T-helper 1 cell treated with Interleukin-12 subunit alpha and Interleukin-12 subunit beta and Interleukin-4 antibody, amounts not matched to agents 30 ng/mL and 1 ng/mL, for 36 hours (primary cell): ENCODE data around the gene ACTR2. TPM values are rescaled to one million over a fixed set of nuclear protein-coding genes. Genes with fewer than 3 reads are reported as not detected.
"Not testable (repeated sequence)": the region's sequence is repeated elsewhere in the genome, so short reads cannot be mapped to it uniquely, and the experiment has no call there.

Experiments
- intact Hi-C: fragments of 100-400 bp; cut with micrococcal nuclease; formaldehyde crosslinking; loops from one replicate; pipeline ENCODE4 v1.15.1; 2024
- total RNA-seq: library from RNA; stranded (reverse); gene quantifications from 2 replicates; pipeline ENCODE4 v1.2.3, GENCODE V29; 2022

Gene ACTR2
- total RNA-seq = 430 and 436 TPM in 2 replicates

DNA sequence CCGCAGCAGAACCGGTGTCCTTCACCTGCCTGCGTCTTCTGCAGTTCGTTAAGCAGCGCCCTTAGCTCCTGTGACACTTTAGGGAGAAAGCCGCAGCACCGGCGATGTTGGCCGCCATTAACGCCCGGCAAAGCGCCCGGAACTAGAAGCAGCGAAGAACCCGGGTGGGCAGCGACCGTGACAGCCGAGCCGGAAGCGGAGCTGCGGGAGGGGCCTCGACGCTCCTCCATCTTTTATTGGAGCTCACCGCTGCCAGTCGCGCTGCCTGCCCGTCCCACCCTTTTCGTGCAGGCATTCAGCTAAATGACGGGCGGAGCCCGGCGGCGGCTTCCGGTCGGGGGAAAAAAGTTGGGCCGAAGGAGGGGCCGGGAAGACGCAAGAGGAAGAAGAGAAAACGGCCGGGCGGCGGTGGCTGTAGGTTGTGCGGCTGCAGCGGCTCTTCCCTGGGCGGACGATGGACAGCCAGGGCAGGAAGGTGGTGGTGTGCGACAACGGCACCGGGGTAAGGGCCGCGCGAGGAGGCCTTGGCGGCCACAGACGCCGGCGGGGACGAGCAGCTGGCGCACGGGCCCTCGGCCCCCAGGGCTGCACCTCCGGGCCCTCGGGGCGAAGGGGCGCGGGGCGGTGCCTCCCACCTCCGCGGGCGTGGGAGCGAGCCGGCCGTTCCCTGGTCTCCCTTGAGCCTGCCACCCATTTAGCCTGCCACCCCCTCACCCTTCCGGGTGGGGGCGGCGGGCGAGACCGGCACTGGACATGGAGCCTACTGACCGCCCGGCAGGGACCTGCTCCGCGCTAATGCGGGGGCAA lies at the start of gene ACTR2:
Gene ACTR2 (plus strand): TSS at position 376 of the 807 bp plus-strand sequence. CDS start 79 bp downstream, at position 455.
- intact Hi-C loops = loop anchor here (1.0 to 5.0 kb wide), 17 partner anchors 41 to 1639 kb away; partner anchors contain the start of genes AFTPH, CEP68, MDH1 and PELI1

DNA sequence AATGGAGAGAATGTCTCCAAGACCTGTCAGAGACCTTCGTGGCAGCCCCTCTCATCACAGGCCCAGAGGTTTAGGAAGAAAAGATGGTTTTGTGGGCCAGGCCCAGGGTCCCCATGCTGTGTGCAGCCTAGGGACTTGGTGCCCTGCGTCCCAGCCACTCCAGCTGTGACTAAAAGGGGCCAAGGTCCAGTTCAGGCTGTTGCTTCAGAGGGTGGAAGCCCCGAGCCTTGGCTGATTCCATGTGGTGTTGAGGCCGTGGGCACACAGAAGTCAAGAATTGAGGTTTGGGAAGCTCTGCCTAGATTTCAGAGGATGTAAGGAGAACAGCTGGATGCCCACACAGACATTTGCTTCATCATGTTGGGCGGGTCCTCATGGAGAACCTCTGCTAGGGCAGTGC lies 45.1 kb upstream of the ACTR2 start:
- intact Hi-C loops = no loop called here

DNA sequence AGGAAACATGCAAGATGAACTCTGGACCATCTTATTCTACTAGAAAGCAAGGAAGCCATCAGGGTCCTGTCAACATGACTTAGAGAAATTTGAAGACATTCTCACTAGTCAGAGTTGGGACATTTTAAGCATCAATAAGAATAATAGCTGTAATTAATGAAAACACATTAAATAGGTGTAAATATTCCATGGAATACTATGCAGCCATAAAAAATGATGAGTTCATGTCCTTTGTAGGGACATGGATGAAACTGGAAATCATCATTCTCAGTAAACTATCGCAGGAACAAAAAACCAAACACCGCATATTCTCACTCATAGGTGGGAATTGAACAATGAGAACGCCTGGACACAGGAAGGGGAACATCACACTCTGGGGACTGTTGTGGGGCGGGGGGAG lies 44.2 kb upstream of the ACTR2 start:
- intact Hi-C loops = not testable (repeated sequence)

DNA sequence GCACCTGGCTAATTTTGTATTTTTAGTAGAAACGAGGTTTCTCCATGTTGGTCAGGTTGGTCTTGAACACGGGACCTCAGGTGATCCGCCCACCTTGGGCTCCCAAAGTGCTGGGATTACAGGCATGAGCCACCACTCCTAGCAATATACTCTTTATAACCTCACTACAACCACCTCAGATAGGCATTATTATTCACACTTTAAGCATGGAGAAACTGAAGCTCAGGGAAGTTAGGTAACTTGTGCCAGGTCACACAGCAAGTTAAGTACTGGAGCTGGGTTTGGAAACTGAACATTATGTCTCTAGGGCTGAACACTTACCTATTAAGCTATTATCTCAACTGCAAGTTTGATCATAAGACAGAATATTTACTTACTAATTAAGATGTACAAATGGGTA lies 42.6 kb upstream of the ACTR2 start:
- intact Hi-C loops = no loop called here

DNA sequence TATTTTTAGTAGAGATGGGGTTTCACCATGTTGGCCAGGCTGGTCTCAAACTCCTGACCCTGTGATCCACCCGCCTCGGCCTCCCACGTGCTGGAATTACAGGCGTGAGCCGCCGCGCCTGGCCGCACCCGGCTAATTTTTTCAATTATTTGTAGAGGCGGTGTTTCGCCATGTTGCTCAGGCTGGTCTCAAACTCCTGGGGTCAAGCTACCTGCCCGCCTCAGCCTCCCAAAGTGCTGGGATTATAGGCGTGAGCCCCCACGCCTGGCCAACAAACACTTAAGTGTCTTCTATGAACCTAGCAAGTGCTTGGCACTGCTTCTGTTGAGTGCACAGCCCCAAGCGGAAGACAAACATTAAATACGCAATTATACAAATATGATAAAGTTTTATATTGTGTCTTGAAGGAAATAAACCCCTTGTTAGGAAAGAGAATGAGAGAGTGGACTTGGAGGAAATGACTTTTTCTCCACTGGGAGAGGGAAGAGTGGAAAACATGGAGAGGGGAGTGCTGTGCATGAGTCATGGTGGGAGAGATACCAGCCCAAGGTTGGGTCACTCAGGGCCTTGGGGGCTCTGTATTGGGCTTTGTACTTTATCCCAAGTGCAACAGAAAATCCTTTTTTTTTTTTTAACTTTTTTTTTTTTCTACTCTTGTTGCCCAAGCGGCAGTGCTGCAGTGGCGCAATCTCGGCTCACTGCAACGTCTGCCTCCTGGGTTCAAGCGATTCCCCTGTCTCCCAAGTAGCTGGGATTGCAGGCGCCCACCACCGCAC lies 41.4 kb upstream of the ACTR2 start:
- intact Hi-C loops = loop anchor here (2.0 kb wide), 2 partner anchors 41 to 129 kb away; partner anchors contain the start of genes ACTR2 and CEP68

DNA sequence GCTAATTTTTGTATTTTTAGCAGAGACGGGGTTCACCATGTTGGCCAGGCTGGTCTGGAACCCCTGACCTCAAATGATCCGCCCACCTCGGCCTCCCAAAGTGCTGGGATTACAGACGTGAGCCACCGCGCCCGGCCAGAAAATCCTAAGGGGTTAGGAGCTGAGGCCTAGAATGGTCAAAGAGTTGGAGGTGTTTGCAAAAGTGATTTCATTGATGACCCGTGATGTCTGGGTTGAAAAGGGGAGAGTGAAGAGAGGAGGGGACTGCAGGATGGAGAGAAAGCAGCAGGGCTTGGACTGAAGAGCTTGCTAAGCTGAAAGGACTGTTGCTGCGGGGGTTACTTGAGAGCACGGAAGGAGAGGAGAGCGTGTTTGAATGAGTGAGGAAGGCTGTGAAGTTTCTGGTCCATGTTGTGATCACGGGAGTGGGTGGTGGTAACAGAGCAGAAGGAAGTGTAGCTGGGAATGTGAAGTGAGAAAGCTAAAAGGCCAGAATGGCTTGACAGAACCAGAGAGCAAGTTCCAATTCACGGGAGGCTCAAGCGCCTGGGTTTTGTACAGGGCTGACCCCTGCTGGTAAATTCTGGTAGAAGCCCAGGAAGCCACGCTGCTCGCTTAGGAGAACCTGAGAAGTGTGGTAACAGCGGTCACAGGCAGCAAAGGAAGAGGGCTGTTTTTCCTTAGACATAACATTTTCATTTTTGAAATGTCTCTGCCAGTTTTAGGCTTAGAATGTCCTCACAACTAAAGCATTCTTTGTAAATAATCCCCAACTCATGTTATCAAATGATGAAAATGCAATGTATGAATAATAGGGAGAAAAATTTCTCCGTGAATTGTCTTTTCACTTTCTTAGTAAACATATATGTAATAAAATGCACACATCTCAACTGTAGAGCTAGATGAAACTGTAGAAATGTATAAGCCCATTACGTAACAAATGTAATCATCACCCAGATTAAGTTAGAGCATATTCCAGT lies 40.5 kb upstream of the ACTR2 start:
- intact Hi-C loops = loop anchor here (1.0 to 2.0 kb wide), 7 partner anchors 40 to 386 kb away; partner anchors contain the start of genes ACTR2, CEP68 and RAB1A

DNA sequence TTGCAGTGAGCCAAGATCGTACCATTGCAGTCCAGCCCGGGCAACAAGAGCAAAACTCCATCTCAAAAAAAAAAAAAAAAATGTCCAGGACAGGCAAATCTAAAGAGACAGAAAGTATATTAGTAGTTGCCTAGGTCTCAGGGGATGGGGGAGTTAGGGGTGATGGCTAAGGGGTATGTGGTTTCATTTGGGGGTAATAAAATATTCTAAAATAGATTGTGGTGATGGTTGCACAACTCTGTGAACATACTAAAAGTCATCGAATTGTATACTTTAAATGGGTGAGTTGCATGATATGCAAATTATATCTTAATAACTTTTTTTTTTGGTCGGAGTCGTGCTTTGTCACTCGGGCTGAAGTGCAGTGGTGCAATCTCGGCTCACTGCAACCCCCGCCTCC lies 34.2 kb upstream of the ACTR2 start:
- intact Hi-C loops = no loop called here

DNA sequence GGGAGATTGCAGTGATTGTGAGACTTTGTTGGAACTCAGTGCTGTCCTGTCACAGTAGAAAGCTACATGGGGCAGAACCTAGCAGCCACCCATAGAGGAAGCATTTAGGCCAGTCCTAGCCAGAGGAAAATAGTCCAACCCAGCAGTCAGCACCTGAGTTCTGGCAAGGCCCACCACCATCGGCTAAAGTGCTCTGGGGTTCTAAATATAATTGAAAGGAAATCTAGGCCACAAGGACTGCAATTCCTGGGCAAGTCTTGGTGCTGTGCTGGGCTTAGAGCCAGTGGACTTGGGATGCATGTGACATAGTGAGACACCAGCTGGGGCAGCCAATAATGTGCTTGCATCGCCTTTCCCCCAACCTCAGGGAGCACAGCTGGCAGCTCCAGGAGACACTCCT lies 28.9 kb upstream of the ACTR2 start:
- intact Hi-C loops = no loop called here

DNA sequence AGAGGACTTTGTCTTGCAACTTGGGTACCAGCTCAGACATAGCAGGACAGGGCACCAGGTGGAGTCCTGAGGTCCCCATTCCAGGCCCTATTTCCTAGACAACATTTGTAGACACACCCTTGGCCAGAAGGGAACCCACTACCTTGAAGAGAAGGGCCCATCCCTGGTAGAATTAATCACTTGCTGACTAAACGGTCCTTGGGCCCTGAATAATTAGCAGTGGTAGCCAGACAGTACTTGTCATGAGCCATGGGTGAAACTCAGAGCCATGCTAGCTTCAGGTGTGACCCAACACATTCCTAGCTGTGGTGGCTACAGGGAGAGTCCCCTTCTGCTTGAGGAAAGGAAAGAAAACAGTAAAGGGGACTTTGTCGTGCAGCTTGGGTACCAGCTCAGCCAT lies 28.5 kb upstream of the ACTR2 start:
- intact Hi-C loops = no loop called here

DNA sequence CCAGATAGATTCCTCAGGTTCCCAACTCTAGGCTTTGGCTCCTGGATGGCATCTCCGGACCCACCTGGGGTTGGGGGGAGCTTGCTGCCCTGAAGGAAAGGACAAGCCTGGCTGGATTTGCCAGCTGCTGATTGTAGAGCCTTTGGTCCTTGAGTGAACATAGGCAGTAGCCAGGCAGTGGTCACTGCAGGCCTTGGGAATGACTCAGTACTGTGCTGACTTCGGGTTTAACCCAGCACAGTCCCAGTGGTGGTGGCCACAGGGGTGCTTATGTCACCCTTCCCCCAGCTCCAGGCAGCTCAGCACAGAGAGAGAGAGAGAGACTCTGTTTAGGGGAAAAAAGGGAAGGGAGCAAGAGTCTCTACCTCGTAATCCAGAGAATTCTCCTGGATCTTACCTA lies 27.7 kb upstream of the ACTR2 start:
- intact Hi-C loops = no loop called here

DNA sequence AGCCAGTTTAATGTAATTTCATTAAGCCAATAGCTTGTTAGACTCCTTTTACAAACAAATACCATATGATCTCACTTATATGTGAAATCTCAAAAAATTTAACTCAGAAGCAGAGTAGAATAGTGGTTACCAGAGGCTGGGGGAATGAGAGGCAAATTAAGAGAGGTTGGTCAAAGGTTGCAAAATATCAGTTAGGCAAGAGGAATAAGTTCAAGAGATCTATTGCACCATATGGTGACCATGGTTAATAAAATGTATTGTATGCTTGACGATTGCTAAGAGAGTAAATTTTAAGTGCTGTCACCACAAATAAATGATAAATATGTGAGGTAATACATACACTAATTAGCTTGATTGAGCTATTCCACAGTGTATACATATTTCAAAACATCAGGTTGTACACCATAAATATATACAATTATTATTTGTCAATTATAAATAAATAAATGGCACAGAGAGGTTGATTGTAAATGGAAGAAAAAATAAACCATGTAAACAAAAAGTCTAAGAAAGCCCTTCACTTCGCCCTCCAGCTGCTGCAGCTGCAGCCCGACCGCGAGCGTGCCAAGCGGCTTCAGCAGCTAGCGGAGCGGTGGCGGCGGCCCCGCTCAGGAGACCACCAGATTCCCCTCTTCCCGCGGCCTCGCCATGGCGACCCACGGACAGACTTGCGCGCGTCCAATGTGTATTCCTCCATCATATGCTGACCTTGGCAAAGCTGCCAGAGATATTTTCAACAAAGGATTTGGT lies 23.0 kb upstream of the ACTR2 start:
- intact Hi-C loops = no loop called here

DNA sequence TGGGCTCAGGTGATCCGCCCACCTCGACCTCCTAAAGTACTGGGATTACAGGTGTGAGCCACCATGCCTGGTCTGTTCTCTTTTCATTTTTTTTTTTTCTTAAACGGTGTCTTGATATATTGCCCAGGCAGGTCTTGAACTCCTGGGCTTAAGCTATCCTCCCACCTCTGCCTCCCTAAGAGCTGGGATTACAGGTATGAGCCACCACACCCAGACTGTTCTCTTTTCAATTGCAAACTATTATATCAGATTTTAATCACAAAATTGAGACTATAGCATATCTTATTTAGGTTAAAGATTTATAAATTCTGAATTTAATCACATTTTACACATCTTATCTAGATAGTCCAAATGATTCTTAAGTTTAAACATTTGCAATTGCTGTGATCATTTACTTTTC lies 15.5 kb upstream of the ACTR2 start:
- intact Hi-C loops = no loop called here

DNA sequence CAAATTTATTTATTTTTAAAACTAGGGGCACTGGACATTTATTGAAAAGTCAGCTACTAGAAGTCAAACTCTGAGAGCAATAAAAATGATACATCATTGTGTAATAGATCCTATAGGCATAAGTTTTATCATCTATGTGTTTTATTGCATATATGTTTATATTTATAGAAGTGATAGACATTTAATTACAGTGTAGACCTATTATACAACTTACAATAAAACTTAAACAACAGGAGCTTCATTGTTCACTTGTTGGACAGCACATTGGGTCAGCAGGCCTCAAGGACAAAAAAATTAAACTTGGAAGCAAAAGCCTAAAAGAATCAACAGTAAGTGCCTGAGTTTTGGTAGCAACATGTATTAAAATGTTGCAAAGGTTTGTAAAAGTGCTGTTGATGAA lies 15.0 kb upstream of the ACTR2 start:
- intact Hi-C loops = no loop called here

DNA sequence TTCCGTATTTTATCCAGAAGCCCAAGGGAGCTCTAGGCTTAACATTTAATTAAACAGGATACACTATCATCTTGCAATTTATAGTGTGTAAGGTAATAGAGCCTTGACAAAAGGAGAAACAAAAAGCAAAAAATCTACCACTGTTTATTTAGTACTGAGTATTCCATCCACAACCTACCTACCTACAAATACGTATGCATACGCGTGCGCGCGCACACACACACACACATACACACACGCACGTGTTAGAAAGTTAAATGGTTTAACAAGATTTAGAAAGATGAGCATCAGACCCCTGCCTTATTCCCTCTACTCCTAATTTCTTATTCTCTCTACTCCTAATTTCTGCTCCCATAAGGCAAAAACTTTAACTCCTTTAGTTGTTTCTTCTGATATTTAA lies 14.6 kb upstream of the ACTR2 start:
- intact Hi-C loops = no loop called here

DNA sequence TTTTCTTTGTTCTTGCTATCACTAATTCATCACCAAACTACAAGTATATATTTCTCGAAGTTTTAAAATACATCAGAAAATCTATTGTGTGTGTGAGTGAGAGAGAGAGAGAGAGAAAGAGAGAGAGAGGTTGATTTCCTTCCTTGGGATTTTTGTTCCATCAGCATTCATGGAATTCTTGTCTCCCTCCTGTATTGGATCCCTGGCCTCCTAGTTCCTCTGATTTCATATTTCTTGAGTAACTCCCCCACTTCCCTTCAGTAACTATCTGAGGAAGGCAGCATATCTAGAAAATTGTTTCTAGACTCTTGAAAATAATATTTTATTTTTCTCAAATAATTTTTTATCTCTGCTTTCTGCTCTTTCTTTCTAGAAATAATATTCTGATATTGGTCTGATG lies 13.3 kb upstream of the ACTR2 start:
- intact Hi-C loops = no loop called here

DNA sequence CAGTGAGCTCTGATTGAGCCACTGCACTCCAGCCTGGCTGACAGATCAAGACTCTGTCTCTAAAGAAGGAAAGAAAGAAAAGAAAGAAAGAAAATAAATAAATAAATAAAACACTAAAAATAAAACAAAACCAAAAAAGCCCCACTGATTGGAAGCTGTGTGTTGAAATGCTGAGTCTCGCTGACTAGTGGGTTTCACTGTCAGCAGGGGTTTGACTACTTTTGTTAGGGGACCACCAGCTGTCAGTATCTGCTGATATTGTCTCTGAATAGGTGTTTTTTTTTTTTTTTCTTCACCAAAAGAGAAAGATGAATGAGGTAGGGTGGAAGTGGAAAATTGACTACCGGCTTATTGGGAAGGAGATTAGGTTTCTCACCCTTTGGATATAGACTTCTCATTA lies 12.8 kb upstream of the ACTR2 start:
- intact Hi-C loops = no loop called here

DNA sequence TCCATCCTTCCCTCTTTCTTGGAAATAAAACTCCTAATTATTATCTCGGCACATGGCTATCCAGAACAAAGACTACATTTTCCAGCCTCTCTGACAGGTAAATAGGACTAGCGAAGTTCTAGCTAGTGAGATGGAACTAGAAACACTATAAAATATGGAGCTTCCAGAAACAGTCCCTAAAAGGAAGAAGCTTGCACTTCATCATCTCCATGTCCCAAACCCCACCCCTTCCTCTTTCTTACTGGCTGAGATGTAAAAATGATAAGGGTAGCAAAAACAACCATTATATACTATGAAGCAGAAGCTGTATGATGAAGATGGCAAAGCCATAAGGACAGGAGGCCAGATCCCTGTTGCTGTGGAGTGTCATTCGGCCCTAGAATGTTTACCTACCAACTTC lies 11.7 kb upstream of the ACTR2 start:
- intact Hi-C loops = no loop called here

DNA sequence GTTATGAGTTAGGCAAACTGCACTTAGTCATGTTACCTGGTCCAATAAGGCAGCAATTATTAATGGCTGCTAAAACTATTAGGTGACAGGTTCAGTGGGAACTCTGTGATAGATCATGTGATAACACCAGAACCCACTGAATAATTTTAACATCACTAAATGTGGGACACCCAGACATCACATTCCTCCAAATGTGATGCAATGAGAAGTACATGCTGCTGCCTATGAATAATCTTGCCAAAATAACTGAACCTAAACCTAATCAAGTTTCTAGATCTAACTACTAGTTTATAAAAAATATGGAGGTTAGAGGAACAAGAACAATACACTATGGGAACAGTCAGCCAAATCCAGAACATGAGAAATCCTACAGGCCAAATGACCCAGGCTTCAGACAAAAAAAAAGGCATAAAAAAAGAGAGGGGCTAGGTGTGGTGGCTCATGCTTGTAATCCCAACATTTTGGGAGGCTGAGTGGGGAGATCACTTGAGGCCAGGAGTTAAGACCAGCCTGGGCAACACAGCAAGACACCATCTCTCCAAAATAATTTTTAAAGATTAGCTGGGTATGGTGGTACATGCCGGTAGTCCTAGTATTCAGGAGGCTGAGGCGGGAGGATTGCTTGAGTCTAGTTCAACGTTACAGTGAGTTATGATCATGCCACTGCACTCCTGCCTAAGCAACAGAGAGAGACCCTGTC lies 7.0 kb upstream of the ACTR2 start:
- intact Hi-C loops = no loop called here

DNA sequence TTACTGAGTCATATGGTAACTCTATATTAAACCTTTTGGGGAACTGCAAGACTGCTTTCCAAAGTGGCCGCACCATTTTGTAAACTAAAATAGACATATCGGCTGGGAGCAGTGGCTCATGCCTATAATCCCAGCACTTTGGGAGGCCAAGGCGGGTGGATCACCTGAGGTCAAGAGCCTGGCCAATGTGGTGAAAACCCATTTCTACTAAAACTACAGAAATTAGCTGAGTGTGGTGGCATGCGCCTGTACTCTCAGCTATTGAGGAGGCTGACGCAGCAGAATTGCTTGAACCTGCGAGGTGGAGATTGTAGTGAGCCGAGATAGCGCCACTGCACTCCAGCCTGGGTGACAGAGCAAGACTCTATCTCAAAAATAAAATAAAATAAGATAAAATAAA lies 6.4 kb upstream of the ACTR2 start:
- intact Hi-C loops = not testable (repeated sequence)

DNA sequence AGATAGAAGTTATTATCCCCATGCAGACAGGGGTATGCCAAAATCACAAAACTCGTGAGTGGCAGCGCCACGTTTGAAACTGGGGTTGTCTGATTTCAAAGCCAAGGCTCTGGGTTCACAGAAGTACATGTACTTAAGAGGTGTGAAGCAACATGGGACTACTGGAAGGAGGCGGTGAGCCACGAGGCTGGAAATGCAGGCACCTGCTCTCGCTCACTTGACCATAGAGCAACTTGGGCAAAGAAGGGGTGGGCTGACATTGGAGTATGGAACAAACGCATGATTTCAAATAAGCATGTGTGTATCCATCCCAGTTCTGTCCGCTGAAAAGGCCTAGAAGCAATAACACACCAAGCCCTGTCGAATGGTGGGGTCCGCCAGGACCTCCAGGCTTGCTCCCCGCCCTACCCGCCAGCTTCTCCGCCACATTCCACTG lies 593 bp upstream of the ACTR2 start:
- intact Hi-C loops = loop anchor here (1.0 to 5.0 kb wide), 17 partner anchors 40 to 1639 kb away; partner anchors contain the start of genes AFTPH, CEP68, MDH1 and PELI1
